Large intestine (tissue), 12 donors: ENCODE measurements around the gene ZNF26. TPM values are rescaled to one million over a fixed set of nuclear protein-coding genes. Genes with fewer than 3 reads are reported as not detected.
"Not testable (repeated sequence)": the region's sequence is repeated elsewhere in the genome, so short reads cannot be mapped to it uniquely, and the experiment has no call there.

ENCODE experiments used
- DNase-seq, 2 donors: peaks; one replicate each; pipeline versions ENCODE4 v3.0.0 to v3.0.0-alpha.2; 2013
- H3K27ac ChIP-seq: one replicate; pipeline ENCODE4 v1.5.1; 2013; ENCODE audit warnings: low read length
- H3K27me3 ChIP-seq: 2 replicates; pipeline ENCODE4 v1.6.1; 2013; ENCODE audit warnings: low read length; ENCODE audit not compliant: control insufficient read depth, insufficient read depth
- H3K36me3 ChIP-seq: 2 replicates; pipeline ENCODE4 v1.6.1; 2013; ENCODE audit warnings: low read length; ENCODE audit not compliant: control insufficient read depth, insufficient read depth
- H3K4me1 ChIP-seq: one replicate; pipeline ENCODE4 v1.6.1; 2013; ENCODE audit warnings: low read length; ENCODE audit not compliant: control insufficient read depth, insufficient read depth
- H3K4me3 ChIP-seq: one replicate; pipeline ENCODE4 v1.5.1; 2013; ENCODE audit warnings: low read length
- H3K9me3 ChIP-seq: one replicate; pipeline ENCODE4 v1.6.1; 2013; ENCODE audit warnings: mild to moderate bottlenecking, low read depth, low read length, moderate library complexity; ENCODE audit not compliant: control insufficient read depth
- WGBS: methylation state at CpG from one replicate; pipeline ENCODE4 v1.1.5; 2013; ENCODE audit warnings: low lambda C conversion rate; ENCODE audit not compliant: insufficient coverage; 5-methylcytosine and 5-hydroxymethylcytosine counted together
- long read RNA-seq, 11 donors: transcript quantifications; one replicate each; lab custom pipeline, GENCODE V29; 2026
- polyA plus RNA-seq: library from polyadenylated mRNA; unstranded; fragments of 120-200 nt; gene quantifications from one replicate; pipeline ENCODE4 v1.2.1, GENCODE V29; 2013

ZNF26 gene
- 14.7 TPM for polyA plus RNA-seq
- long read RNA-seq, donor 1, full-length matches to known transcripts: 3 of 3 reads
- long read RNA-seq, donor 1, partial matches to known transcripts: 0 of 3 reads
- long read RNA-seq, donor 1, other reads (novel, unspliced or antisense): 0 of 3 reads
- long read RNA-seq, donor 2, full-length matches to known transcripts: 3 of 3 reads
- long read RNA-seq, donor 2, partial matches to known transcripts: 0 of 3 reads
- long read RNA-seq, donor 2, other reads (novel, unspliced or antisense): 0 of 3 reads
- long read RNA-seq, donor 3: 0 reads
- long read RNA-seq, donor 4: 0 reads
- long read RNA-seq, donor 5: 0 reads
- long read RNA-seq, donor 6, full-length matches to known transcripts: 1 of 1 reads
- long read RNA-seq, donor 6, partial matches to known transcripts: 0 of 1 reads
- long read RNA-seq, donor 6, other reads (novel, unspliced or antisense): 0 of 1 reads
- long read RNA-seq, donor 7: 0 reads
- long read RNA-seq, donor 8, full-length matches to known transcripts: 4 of 4 reads
- long read RNA-seq, donor 8, partial matches to known transcripts: 0 of 4 reads
- long read RNA-seq, donor 8, other reads (novel, unspliced or antisense): 0 of 4 reads
- long read RNA-seq, donor 9, full-length matches to known transcripts: 1 of 1 reads
- long read RNA-seq, donor 9, partial matches to known transcripts: 0 of 1 reads
- long read RNA-seq, donor 9, other reads (novel, unspliced or antisense): 0 of 1 reads
- long read RNA-seq, donor 10: 0 reads
- long read RNA-seq, donor 11, full-length matches to known transcripts: 1 of 1 reads
- long read RNA-seq, donor 11, partial matches to known transcripts: 0 of 1 reads
- long read RNA-seq, donor 11, other reads (novel, unspliced or antisense): 0 of 1 reads

GRCh38 chr12:132986001-132986884, at the start of gene ZNF26:
Gene ZNF26, plus strand, starts transcription at chr12:132986367. Its CDS starts 474 bp downstream, at chr12:132986841.
- no CpG with 5 or more reads among the region's 76 CpGs for WGBS
- Histone ChIP-seq H3K27me3 (no peaks in the 10 kb centered on the region), H3K9me3 (peaks cover 27% of the 10 kb centered on the region), H3K27ac (peak within 1 kb of the TSS; percentile 75), H3K4me1 (no peaks in the 10 kb centered on the region), H3K4me3 (peak within 1 kb of the TSS; percentile 95), H3K36me3 (peaks cover 13% of the 10 kb centered on the region)
- DNase-seq: peak; percentile 95 to 97

- not testable (repeated sequence) for H3K4me3 ChIP-seq, H3K27me3 ChIP-seq, DNase-seq, H3K4me1 ChIP-seq, H3K27ac ChIP-seq
- Histone ChIP-seq H3K9me3 (peaks cover 60% of the 10 kb centered on the region), H3K36me3 (peaks cover 18% of the 10 kb centered on the region)
- 100% methylated on average over 1 of the region's 8 CpGs for whole genome bisulfite sequencing
Observed at GRCh38 chr12:132936921-132937320, 49.2 kb upstream of the ZNF26 start.

- DNase-seq: no peak
- Histone ChIP-seq H3K27ac (no peak overlapping the region), H3K4me3 (no peak overlapping the region), H3K36me3 (peaks cover 22% of the 10 kb centered on the region), H3K9me3 (peaks cover 64% of the 10 kb centered on the region), H3K4me1 (no peaks in the 10 kb centered on the region), H3K27me3 (no peaks in the 10 kb centered on the region)
- WGBS: no CpG with 5 or more reads among the region's 2 CpGs
Observed at GRCh38 chr12:132937476-132937875, 48.7 kb upstream of the ZNF26 start.

GRCh38 chr12:132938807-132939206, 47.4 kb upstream of the ZNF26 start:
- peaks cover 73% of the 10 kb centered on the region for H3K9me3 ChIP-seq
- peaks cover 31% of the 10 kb centered on the region for H3K36me3 ChIP-seq

GRCh38 chr12:132940071-132940719, 46.0 kb upstream of the ZNF26 start:
- H3K9me3 ChIP-seq: peaks cover 70% of the 10 kb centered on the region
- peaks cover 44% of the 10 kb centered on the region for H3K36me3 ChIP-seq
- H3K4me3 ChIP-seq: no peak overlapping the region
- DNase-seq: no peak
- no CpG with 5 or more reads among the region's 15 CpGs for WGBS
- H3K27me3 ChIP-seq: no peaks in the 10 kb centered on the region
- no peaks in the 10 kb centered on the region for H3K4me1 ChIP-seq
- no peak overlapping the region for H3K27ac ChIP-seq

More at GRCh38 chr12:132938807-132939206, 47.4 kb upstream of the ZNF26 start:
- not testable (repeated sequence) for H3K4me3 ChIP-seq, H3K27me3 ChIP-seq, H3K27ac ChIP-seq, DNase-seq, H3K4me1 ChIP-seq
- no CpG with 5 or more reads among the region's 25 CpGs for WGBS

- Histone ChIP-seq H3K27ac (no peak overlapping the region), H3K9me3 (peaks cover 77% of the 10 kb centered on the region), H3K27me3 (no peaks in the 10 kb centered on the region), H3K4me1 (no peaks in the 10 kb centered on the region), H3K4me3 (no peak overlapping the region), H3K36me3 (peaks cover 57% of the 10 kb centered on the region)
- WGBS: 86% methylated on average over 12 of the region's 34 CpGs
- DNase-seq: no peak
Observed at GRCh38 chr12:132941336-132941954, 44.7 kb upstream of the ZNF26 start.

- Histone ChIP-seq H3K27me3 (no peaks in the 10 kb centered on the region), H3K9me3 (peaks cover 84% of the 10 kb centered on the region), H3K4me3 (no peak overlapping the region), H3K4me1 (no peaks in the 10 kb centered on the region), H3K27ac (no peak overlapping the region), H3K36me3 (peaks cover 58% of the 10 kb centered on the region)
- no peak for DNase-seq
- no CpG with 5 or more reads among the region's 13 CpGs for WGBS
Observed at GRCh38 chr12:132942611-132943010, 43.6 kb upstream of the ZNF26 start.

GRCh38 chr12:132945806-132946205, 40.4 kb upstream of the ZNF26 start:
- Histone ChIP-seq H3K4me1 (no peaks in the 10 kb centered on the region), H3K27me3 (no peaks in the 10 kb centered on the region), H3K36me3 (peaks cover 78% of the 10 kb centered on the region), H3K4me3 (no peak overlapping the region), H3K27ac (no peak overlapping the region), H3K9me3 (peaks cover 84% of the 10 kb centered on the region)
- WGBS: no CpG with 5 or more reads among the region's 9 CpGs
- DNase-seq: no peak

GRCh38 chr12:132946246-132946820, 39.8 kb upstream of the ZNF26 start:
- Histone ChIP-seq H3K27me3 (no peaks in the 10 kb centered on the region), H3K4me3 (no peak overlapping the region), H3K4me1 (no peaks in the 10 kb centered on the region), H3K27ac (no peak overlapping the region), H3K9me3 (peaks cover 84% of the 10 kb centered on the region), H3K36me3 (peaks cover 74% of the 10 kb centered on the region)
- DNase-seq: no peak
- WGBS: 89% methylated on average over 3 of the region's 8 CpGs
